Adrenal gland (tissue), 12 donors: ENCODE measurements around the gene FRMD8. TPM values are rescaled to one million over a fixed set of nuclear protein-coding genes. Genes with fewer than 3 reads are reported as not detected.
A peak's percentile ranks its signal among the peaks of the same experiment; 100 is the strongest.

ENCODE experiments used
- DNase-seq, 7 donors: peaks; one replicate each; pipeline ENCODE4 v3.0.0-alpha.2; 2019 to 2020
- H3K27ac ChIP-seq, 5 donors: fragments of 200-600 bp; sonication (generic) in 4 of 5; 1 replicate in 3 of 5; 2 replicates in 2 of 5; pipeline versions ENCODE4 v1.5.1 to v1.8.0; 2016 to 2020; ENCODE audit warnings: mild to moderate bottlenecking in 1 of 5
- H3K27me3 ChIP-seq: fragments of 200-600 bp; 2 replicates; pipeline ENCODE4 v1.8.0; 2021
- H3K36me3 ChIP-seq, 2 donors: fragments of 200-600 bp; replicated peaks in 1 of 2; 1 replicate in 1 of 2; 2 replicates in 1 of 2; pipeline versions ENCODE4 v1.5.1 to v1.8.0; 2018 to 2022
- H3K4me1 ChIP-seq, 2 donors: fragments of 200-600 bp; replicated peaks in 1 of 2; 1 replicate in 1 of 2; 2 replicates in 1 of 2; pipeline versions ENCODE4 v1.5.1 to v1.8.0; 2018 to 2021
- H3K4me3 ChIP-seq, 4 donors: fragments of 200-600 bp; sonication (generic) in 3 of 4; one replicate each; pipeline ENCODE4 v1.5.1; 2016 to 2018
- H3K9me3 ChIP-seq, 3 donors: fragments of 200-600 bp; sonication (generic) in 1 of 3; replicated peaks in 1 of 3; 1 replicate in 2 of 3; 2 replicates in 1 of 3; pipeline versions ENCODE4 v1.5.1 to v1.8.0; 2016 to 2021
- CTCF ChIP-seq, 6 experiments: fragments of 450-650 bp in 4 of 6; fragments of 200-600 bp in 2 of 6; sonication (generic) in 1 of 6; IDR thresholded peaks; 1 replicate in 5 of 6; 2 replicates in 1 of 6; pipeline versions ENCODE4 v1.5.1 to v1.8.0; 2016 to 2021; ENCODE audit warnings: antibody characterized with exemption in 6 of 6, mild to moderate bottlenecking in 2 of 6, moderate library complexity in 1 of 6
- POLR2A ChIP-seq, 2 donors: fragments of 450-650 bp; IDR thresholded peaks; one replicate each; pipeline ENCODE4 v1.6.1; 2017; ENCODE audit warnings: antibody characterized with exemption in 2 of 2, mild to moderate bottlenecking in 2 of 2, moderate library complexity in 1 of 2
- WGBS, 4 donors: extraction: QIAGEN DNeasy Blood & Tissue Kit in 2 of 4; methylation state at CpG; one replicate each; pipeline versions ENCODE4 v1.1.5 to v1.1.7; 2013 to 2017; 5-methylcytosine and 5-hydroxymethylcytosine counted together
- intact Hi-C, 2 donors: fragments of 100-400 bp; cut with DNase I; formaldehyde crosslinking; loops; one replicate each; pipeline versions ENCODE4 v1.14.1 to v1.15.0; 2022 to 2023
- polyA plus RNA-seq, 3 donors: library from polyadenylated mRNA; stranded (reverse); fragments of 200-250 nt in 2 of 3; fragments of 350-450 nt in 1 of 3; fragmentation: Illumina TruSeq in 1 of 3; extraction: RNeasy Lipid Tissue Mini Kit (QIAGEN cat#74804) in 1 of 3; gene quantifications; one replicate each; pipeline ENCODE4 v1.2.3, GENCODE V29; 2013 to 2014
- total RNA-seq, 9 donors: library from RNA; depleted of rRNA in 4 of 9; stranded (reverse); fragments of >200 nt in 4 of 9; fragments of 120-200 nt in 1 of 9; fragmentation: NEBNext Ultra II Directional in 1 of 9; extraction: Animal tissue kit (Norgen Biotek cat#: 25700) in 1 of 9; gene quantifications; one replicate each; pipeline versions ENCODE4 v1.1.0 to v1.2.4, GENCODE V29; 2013 to 2023
- donor health status: healthy with polysubstance abuse.
- donor health status: Bipolar disorder and iron deficiency.
- donor health status: DM: yes; HTN: yes; CAD: no.
- donor health status: DM: no; HTN: no; CAD: no.
- donor health status: DM: no; HTN: no; CAD: no.
- donor health status: DM: yes; HTN: yes; CAD: no.

The FRMD8 gene
- total and polyA plus RNA-seq, 12 donors: 5.3 to 52.1 (median 33.9) TPM

- DNase-seq: no peak
- peaks cover 10 to 21% of the 10 kb centered on the region in 2 donors for H3K4me1 ChIP-seq
- H3K4me3 ChIP-seq: no peak overlapping the region
- no peak overlapping the region for H3K27ac ChIP-seq
- H3K9me3 ChIP-seq: no peaks in the 10 kb centered on the region
- no peaks in the 10 kb centered on the region for H3K27me3 ChIP-seq
- intact Hi-C loops: no loop called here
- no peaks in the 10 kb centered on the region for H3K36me3 ChIP-seq
- WGBS, 4 donors: 79 to 91% (median 86%) methylated on average over 6 of the region's 6 CpGs
- TF ChIP-seq POLR2A (IDR thresholded peaks at IDR 0.05) (no peak), CTCF (IDR thresholded peaks at IDR 0.05) (no peak)
Measured at GRCh38 chr11:65362966-65363365, 23.5 kb upstream of the FRMD8 start.

- Histone ChIP-seq H3K4me1 (peaks cover 10 to 21% of the 10 kb centered on the region in 2 donors), H3K27me3 (no peaks in the 10 kb centered on the region), H3K36me3 (no peaks in the 10 kb centered on the region), H3K9me3 (no peaks in the 10 kb centered on the region), H3K4me3 (no peak overlapping the region), H3K27ac (no peak overlapping the region)
- intact Hi-C loops: no loop called here
- WGBS, 4 donors: 61 to 82% (median 67%) methylated on average over 2 to 3 of the region's 3 CpGs
- no peak for TF ChIP-seq CTCF (IDR thresholded peaks at IDR 0.05)
- TF ChIP-seq POLR2A (IDR thresholded peaks at IDR 0.05): no peak
- peak in 1 of 7 donors; percentile 50 for DNase-seq
Measured at GRCh38 chr11:65363770-65364169, 22.7 kb upstream of the FRMD8 start.

- peak in 6 of 7 donors; percentile 70 to 82 (median 78) for DNase-seq
- Histone ChIP-seq H3K4me3 (no peak overlapping the region), H3K4me1 (peaks cover 10 to 21% of the 10 kb centered on the region in 2 donors), H3K9me3 (no peaks in the 10 kb centered on the region), H3K27me3 (no peaks in the 10 kb centered on the region), H3K27ac (peak overlapping the region in 3 of 5 donors; percentile 7 to 61 (median 39)), H3K36me3 (no peaks in the 10 kb centered on the region)
- intact Hi-C loops: no loop called here
- 2 to 4% (median 3%) methylated on average over 4 of the region's 4 CpGs for WGBS, 4 donors
- TF ChIP-seq CTCF (IDR thresholded peaks at IDR 0.05) (peak; percentile 79 to 98 (median 92)), POLR2A (IDR thresholded peaks at IDR 0.05) (no peak)
Measured at GRCh38 chr11:65366340-65366773, 20.1 kb upstream of the FRMD8 start.

- no peaks in the 10 kb centered on the region for H3K9me3 ChIP-seq
- peaks cover 10 to 21% of the 10 kb centered on the region in 2 donors for H3K4me1 ChIP-seq
- intact Hi-C loops: loop anchor here (5.0 to 10.0 kb wide), 3 partner anchors 94 to 147 kb away; no protein-coding TSS in a partner anchor
- 82 to 87% (median 86%) methylated on average over 6 of the region's 6 CpGs for whole genome bisulfite sequencing, 4 donors
- H3K4me3 ChIP-seq: no peak overlapping the region
- DNase-seq: no peak
- no peak overlapping the region for H3K27ac ChIP-seq
- TF ChIP-seq POLR2A (IDR thresholded peaks at IDR 0.05) (no peak), CTCF (IDR thresholded peaks at IDR 0.05) (no peak)
- no peaks in the 10 kb centered on the region for H3K36me3 ChIP-seq
- no peaks in the 10 kb centered on the region for H3K27me3 ChIP-seq
Measured at GRCh38 chr11:65370659-65371049, 15.8 kb upstream of the FRMD8 start.
